Activated T-helper 1 cell treated with anti-CD3 and anti-CD28 coated beads, Interleukin-2, amount 50 U/mL, for 16 hours (primary cell): ENCODE data around the gene CDH4.

Experiments
- DNase-seq, 2 donors: peaks; one replicate each; pipeline ENCODE4 v3.0.0-alpha.2; 2020; ENCODE audit warnings: low read depth in 1 of 2, low spot score in 1 of 2

CDH4 gene

DNA sequence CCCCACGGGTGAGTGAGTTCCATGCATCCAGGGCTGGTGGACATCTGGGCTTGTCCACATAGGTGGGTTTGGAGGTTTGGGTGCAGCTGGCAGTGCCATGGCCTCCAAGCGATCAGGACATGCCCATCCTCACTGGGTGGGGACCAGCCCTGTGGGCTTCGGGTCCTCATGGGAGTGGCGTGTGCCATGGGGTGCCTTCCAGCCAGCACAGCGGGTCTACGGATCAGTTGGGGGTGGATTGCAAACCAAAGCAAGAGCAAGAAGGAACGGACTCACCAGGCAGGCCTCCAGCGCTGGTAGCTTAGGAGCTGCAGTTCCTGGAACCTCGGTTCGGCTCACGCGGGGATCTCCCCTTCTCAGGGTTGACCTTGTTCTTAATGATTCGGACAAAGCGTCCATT is 449.3 kb downstream of the CDH4 start:
- no peak for DNase-seq

DNA sequence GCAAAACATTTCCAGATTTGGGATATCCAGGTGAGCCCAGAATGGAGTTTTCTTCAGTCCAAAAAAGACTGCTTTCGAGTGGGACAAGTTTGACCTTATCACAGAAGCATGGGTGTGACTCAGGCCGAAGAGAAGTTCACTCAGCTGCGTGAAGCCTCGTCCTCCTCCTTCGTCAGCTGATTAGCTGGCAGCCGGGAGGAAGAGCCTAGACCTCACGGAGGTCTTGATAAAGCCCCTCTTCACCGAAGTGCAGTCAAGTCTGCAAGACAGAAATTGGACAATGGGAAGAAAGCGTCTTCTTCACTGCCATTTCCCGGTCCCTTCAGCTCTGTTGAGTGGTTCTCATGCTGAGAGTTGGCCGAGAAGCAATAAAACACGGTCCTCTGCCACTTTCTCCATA is 449.7 kb downstream of the CDH4 start:
- DNase-seq = no peak

DNA sequence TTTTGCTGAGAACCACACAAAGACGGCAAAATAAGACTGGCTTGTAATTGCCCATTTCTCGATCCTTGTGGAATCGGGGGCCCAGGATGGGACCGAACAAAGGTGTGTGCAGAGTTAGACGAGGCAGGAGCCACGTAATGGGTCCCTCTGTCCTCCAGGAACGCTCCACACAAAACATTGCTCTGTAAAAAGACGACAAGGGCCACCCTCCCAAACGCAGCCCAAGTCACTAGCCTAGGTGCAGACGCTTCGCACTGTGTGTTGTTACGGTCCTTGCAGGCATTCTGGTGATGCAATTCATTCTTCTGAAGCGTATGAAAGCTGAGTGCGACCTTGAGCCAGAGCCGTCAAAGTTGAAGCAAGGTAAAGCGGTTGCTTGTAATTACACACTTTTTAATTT is 450.2 kb downstream of the CDH4 start:
- no peak for DNase-seq

DNA sequence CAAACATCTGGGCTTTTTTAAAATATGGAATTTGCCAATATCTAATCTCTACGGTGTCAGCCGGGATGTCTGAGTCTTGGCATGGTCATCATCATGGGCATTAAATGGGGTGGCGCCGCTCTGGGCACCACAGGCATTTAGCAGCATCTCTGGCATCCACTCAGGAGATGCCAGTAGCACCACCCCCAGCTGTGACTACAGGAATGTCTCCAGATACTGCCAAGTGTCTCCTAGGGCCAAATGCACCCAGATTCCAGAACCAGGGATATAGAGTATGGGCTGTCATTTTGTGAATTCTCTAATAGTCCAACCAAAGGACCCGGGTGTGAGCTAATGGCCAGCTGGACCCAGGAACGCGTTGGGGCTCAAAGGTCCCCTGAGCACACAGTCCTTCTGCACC is 452.6 kb downstream of the CDH4 start:
- no peak for DNase-seq

- no peak for DNase-seq
These were observed 453.6 kb downstream of the CDH4 start for GRCh38 chr20:61705386-61706258.

GRCh38 chr20:61706259-61706961 is 454.3 kb downstream of the CDH4 start:
- no peak for DNase-seq

DNA sequence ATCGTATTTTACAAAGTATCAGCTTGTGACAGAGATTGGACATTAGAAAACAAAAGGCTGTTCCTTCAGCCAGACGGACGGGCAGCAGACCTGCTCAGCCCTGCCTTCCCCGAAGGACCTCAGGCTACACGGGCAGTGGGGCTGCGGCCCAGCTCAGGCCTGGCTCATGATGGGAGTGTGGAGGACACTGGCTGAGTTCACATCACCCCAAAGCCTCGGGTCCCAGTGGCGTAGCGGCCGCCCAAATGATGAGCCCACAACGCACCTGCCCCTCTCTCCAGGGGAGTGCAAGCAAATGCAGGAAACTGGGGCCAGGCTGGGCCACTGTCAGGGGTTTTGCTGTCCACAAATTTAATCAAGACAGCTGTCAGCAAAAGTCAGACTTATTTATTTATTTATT is 456.8 kb downstream of the CDH4 start:
- no peak for DNase-seq

DNA sequence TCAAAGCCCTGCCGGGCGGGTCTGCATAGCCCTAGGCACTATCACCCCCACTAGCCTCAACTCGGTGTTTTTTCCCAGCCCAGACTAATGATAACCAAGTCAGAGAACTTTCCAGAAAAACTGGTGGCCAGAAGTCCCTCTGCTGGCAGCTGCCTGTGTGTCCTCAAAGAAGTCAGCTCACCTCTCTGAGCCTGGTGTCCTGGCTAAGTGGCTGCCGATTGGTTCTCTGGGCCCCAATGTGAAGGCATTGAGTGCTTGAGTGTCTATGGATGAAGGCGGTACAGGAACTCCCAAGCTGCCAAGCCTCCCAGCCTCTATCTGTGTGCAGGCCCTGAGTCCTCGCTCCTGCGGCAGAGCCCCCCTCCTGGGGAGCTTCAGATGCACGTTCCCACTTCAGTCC is 458.0 kb downstream of the CDH4 start:
- no peak for DNase-seq

- DNase-seq = no peak
These were observed 460.6 kb downstream of the CDH4 start for GRCh38 chr20:61712688-61713087.

DNA sequence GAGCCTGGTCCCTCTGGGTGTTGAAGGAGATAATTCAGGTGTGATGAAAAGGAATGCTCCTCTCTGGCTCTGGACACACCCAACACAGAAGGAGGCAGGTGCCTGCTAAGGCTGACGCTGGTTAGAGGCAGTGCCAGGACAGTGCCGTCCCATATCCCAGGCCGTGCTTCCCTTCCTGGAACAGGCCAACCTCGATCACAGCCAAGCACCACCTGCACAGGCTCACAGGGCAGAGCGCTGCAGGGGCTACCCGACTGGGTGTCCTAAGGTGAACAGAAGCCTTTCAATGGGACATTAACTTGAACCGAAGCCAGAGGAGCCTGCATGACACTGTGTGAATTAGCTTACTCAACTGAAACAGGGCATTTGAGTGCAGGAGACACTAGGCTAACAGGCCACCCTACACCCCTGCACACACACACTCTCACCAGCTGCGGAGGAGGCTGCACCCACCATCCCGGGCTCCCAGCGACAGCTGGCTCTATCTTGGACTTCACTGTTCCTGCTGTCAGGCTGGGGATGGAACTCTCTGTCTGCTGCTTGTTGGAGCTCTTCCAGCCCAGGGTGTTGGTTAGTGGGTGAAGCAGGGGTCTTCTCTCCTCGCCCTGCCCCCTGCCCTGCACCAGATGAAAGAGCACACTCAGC is 466.4 kb downstream of the CDH4 start:
- DNase-seq = no peak

GRCh38 chr20:61719691-61720347 is 467.8 kb downstream of the CDH4 start:
- DNase-seq = peak in 1 of 2 donors; percentile 3

DNA sequence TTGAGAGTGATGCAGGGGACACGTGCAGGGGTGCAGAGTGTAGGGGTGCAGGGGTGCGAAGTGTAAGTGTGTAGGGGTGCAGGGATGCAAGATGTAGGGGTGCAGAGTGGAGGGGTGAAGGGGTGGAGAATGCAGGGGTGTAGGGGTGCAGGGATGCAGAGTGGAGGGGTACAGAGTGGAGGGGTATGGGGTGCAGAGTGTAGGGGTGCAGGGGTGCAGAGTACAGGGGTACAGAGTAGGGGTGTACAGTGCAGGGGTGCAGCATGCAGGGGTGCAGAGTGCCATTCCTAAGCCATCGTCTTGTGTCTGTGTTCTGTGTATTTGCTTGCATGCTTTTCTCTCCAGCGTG is 468.3 kb downstream of the CDH4 start:
- DNase-seq = no peak

DNA sequence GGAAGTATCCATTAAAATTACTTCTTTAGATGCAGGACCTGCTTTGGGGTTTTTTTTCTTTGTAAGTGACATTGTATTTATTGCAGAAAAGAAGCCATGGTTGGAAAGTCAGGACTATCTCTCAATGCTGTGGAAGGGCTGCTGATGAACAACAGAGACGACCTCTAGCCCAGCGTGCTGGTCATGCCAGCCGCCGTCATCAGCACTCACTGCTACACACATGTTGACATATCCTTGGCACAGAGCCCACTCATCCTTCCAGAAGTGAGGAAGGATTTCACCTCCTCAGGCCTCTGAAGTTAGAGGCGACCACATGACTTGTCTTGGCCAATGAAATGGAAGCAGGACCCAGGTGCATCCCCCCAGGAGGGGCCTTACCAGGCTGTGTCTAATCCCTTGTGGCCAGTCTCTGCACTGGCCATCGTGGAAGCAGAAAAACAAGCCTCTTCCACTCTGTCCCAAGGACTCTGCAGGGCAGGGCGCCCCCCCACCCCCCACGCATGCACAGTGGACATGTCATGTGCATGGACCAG is 470.2 kb downstream of the CDH4 start:
- no peak for DNase-seq

DNA sequence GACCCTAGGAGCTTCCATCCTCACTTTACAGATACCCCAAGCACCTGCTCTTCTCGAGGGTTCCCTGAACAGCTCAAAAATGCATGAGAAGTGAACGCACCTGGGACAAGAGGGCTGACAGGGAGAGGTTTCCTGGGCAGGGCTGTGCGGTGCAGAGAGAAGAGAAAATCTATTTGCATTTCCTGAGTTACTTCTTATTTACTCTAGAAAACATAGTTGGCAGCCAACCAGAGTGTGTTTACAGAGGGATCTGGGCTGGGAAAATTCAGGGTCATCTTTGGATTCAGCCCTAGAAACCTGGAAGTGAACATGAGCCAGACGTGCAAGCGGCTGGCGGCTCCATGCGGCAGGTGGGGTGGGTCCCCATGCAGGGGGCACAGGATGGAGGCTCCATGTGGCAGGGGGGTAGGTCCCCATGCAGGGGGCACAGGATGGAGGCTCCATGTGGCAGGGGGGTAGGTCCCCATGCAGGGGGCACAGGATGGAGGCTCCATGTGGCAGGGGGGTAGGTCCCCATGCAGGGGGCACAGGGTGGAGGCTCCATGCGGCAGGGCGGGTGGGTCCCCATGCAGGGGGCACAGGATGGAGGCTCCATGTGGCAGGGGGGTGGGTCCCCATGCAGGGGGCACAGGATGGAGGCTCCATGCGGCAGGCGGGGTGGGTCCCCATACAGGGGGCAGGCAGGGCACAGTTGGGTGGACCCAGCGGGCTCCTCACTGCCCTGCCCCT is 471.6 kb downstream of the CDH4 start:
- no peak for DNase-seq

- no peak for DNase-seq
These were observed 472.3 kb downstream of the CDH4 start for GRCh38 chr20:61724376-61724775.

- no peak for DNase-seq
These were observed 473.1 kb downstream of the CDH4 start for GRCh38 chr20:61725145-61725544.

DNA sequence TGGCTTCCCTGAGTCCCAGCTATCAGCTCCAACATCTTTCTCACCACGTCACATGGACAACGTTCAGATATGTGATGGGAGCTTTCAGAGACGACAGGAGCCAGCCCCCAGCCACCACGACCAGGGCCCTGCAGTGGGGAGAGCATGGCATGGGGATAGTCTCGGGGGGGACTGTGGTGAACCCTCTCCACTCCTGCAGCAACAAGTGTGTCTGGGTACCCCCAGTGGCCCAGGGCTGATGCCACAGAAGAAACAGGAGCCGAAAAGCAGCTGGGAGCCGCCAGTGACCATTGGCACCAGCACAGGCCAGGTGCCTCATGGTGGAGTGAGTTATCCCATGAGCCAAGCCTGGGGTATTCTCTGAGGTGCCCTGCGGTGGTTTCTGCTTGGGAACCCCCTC is 473.9 kb downstream of the CDH4 start:
- DNase-seq = no peak

- DNase-seq = no peak
These were observed 474.9 kb downstream of the CDH4 start for GRCh38 chr20:61726979-61727378.

DNA sequence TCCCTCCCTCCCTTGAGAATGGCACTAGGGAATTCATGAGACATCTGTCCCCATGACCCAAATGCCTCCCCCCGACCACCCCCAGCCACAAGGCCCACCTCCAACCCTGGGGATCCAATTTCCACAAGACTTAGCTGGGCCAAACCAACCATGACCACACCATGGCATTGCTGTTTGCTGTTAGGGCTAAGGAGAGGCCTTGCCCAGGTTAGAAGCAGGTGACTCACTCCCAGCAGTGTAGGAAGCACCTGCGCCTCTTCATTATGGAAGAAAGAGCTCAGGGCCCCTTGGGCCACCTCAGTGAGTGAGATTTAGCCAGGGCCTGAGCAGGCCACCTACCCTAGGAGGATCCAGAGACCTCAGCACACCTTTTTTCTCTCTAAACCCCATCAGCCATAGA is 475.7 kb downstream of the CDH4 start:
- no peak for DNase-seq

DNA sequence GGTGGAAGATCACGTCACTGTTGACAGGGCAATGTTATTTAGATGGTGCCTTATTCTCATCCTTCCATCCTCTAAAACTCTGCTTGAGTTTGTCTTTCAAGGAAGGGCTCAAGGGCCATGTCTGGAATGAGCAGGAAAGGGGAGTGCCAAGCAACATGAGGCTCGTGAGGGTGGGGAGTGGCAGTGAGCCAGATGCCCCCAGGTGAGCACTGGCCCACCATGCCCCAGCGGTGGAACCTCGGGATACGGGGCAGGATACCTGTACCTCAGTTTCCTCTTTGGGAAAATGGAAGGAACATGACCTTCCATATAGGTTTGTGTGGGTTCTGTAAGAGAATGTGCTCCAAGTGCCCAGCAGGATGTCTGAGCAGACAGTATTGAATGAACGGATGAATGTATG is 476.3 kb downstream of the CDH4 start:
- no peak for DNase-seq
